HEK293T (cell line): ENCODE measurements around the gene RGS7.

Source experiments
- FOXA1 ChIP-seq: fragments of 450-650 bp; IDR thresholded peaks from 2 replicates; pipeline ENCODE4 v1.6.1; 2016; ENCODE audit warnings: mild to moderate bottlenecking
- FOXM1 ChIP-seq: fragments of 450-650 bp; IDR thresholded peaks from 2 replicates; pipeline ENCODE4 v1.6.1; 2017; ENCODE audit warnings: mild to moderate bottlenecking, borderline replicate concordance
- L3MBTL2 ChIP-seq: fragments of 450-650 bp; conservative IDR thresholded peaks from 2 replicates; pipeline ENCODE4 v1.6.1; 2016; ENCODE audit warnings: mild to moderate bottlenecking
- ZNF384 ChIP-seq: fragments of 450-650 bp; IDR thresholded peaks from 2 replicates; pipeline ENCODE4 v1.6.1; 2016

- TF ChIP-seq FOXA1 (no peak), L3MBTL2 (no peak), FOXM1 (no peak), ZNF384 (no peak)
Measured at GRCh38 chr1:241362350-241362749, 5.3 kb upstream of the RGS7 start.
